Measurements from ENCODE around the gene ZGRF1. TPM values are rescaled to one million over a fixed set of nuclear protein-coding genes. Genes with fewer than 3 reads are reported as not detected.
"Not testable (repeated sequence)": the region's sequence is repeated elsewhere in the genome, so short reads cannot be mapped to it uniquely, and the experiment has no call there.

The ZGRF1 gene
- total RNA-seq, 1 donor: 2.7 TPM

DNA sequence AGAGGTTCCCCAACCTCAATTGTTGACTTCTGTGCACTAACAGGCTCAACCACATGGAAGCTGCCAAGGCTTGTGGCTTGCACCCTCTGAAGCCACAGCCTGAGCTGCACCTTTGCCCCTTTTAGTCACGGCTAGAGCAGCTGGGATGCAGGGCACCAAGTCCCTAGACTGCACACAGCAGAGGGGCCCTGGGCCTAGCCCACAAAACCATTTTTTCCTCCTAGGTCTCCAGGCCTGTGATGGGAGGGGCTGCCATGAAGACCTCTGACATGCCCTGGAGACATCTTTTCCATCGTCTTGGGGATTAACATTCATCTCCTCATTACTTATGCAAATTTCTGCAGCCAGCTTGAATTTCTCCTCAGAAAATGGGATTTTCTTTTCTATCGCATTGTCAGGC is 145.9 kb downstream of the ZGRF1 start:
- DNase-seq (ENCODE audit: low read depth in 2 of 3, low spot score in 2 of 3): not testable (repeated sequence)

Small RNA genes within 50 kb of the gene (small RNA-seq; reads per million reads assigned to genes)
- gene MIR302A (not detected), gene MIR302C (not detected), gene MIR302D (not detected), gene MIR367 (not detected)

Other genes starting within 250 kb of the ZGRF1 start
- gene NEUROG2, start 120.7 kb downstream of the ZGRF1 start, total RNA-seq: under 0.01 TPM
- gene LARP7, start 234 bp upstream of the ZGRF1 start, total RNA-seq: 3.8 TPM